IMR-90 (cell line): Measurements from ENCODE around the gene KIF13A.
"Not testable (repeated sequence)": the region's sequence is repeated elsewhere in the genome, so short reads cannot be mapped to it uniquely, and the experiment has no call there.

Experiments used
- BHLHE40 ChIP-seq: fragments of 150-350 bp; IDR thresholded peaks from 2 replicates; pipeline ENCODE4 v1.6.1; 2016; ENCODE audit warnings: mild to moderate bottlenecking, low read depth, low read length
- CEBPB ChIP-seq: IDR thresholded peaks from 2 replicates; pipeline ENCODE4 v1.6.1; 2012; ENCODE audit warnings: low read depth, low read length, improper control_type of control experiment
- CHD1 ChIP-seq: IDR thresholded peaks from 2 replicates; pipeline ENCODE4 v1.6.1; 2012; ENCODE audit warnings: low read depth, low read length, improper control_type of control experiment
- CTCF ChIP-seq: conservative IDR thresholded peaks from 2 replicates; pipeline ENCODE4 v1.5.1; 2012; ENCODE audit warnings: mild to moderate bottlenecking, low read depth, low read length, improper control_type of control experiment
- FOS ChIP-seq: fragments of 150-350 bp; IDR thresholded peaks from 2 replicates; pipeline ENCODE4 v1.6.1; 2016; ENCODE audit warnings: low read depth, low read length
- MAFK ChIP-seq: IDR thresholded peaks from 2 replicates; pipeline ENCODE4 v1.6.1; 2012; ENCODE audit warnings: low read depth, low read length, improper control_type of control experiment
- MAZ ChIP-seq: IDR thresholded peaks from 2 replicates; pipeline ENCODE4 v1.6.1; 2012; ENCODE audit warnings: low read depth, mild to moderate bottlenecking, low read length, improper control_type of control experiment, moderate library complexity, borderline replicate concordance
- NFE2L2 ChIP-seq: fragments of 150-350 bp; IDR thresholded peaks from 2 replicates; pipeline ENCODE4 v1.6.1; 2016; ENCODE audit warnings: low read depth, mild to moderate bottlenecking, low read length
- POLR2A ChIP-seq: IDR thresholded peaks from 2 replicates; pipeline ENCODE4 v1.6.1; 2012; ENCODE audit warnings: mild to moderate bottlenecking, low read depth, low read length
- RAD21 ChIP-seq: IDR thresholded peaks from 2 replicates; pipeline ENCODE4 v1.6.1; 2012; ENCODE audit warnings: low read length, improper control_type of control experiment
- RFX5 ChIP-seq: IDR thresholded peaks from 2 replicates; pipeline ENCODE4 v1.8.0; 2012; ENCODE audit warnings: low read depth, mild to moderate bottlenecking, low read length, moderate library complexity
- SMC3 ChIP-seq: fragments of 150-350 bp; IDR thresholded peaks from 2 replicates; pipeline ENCODE4 v1.6.1; 2016; ENCODE audit warnings: low read depth, mild to moderate bottlenecking, antibody characterized with exemption, low read length, moderate library complexity
- USF2 ChIP-seq: fragments of 150-350 bp; IDR thresholded peaks from 2 replicates; pipeline ENCODE4 v1.6.1; 2017; ENCODE audit warnings: mild to moderate bottlenecking, antibody characterized with exemption, low read length, low read depth

- TF ChIP-seq POLR2A, CTCF, CEBPB, USF2, SMC3, MAZ, CHD1, RFX5, FOS, RAD21, BHLHE40, MAFK, NFE2L2: not testable (repeated sequence)
Measured at GRCh38 chr6:17735311-17735710, 252.1 kb downstream of the KIF13A start.
